GM23338 (cell line): Measurements from ENCODE around the gene CRACR2A.

ENCODE experiments used
- CREB1 ChIP-seq: fragments of 250-450 bp; sonication (Bioruptor Pico); IDR thresholded peaks from 2 replicates; pipeline ENCODE4 v1.5.0; 2020; ENCODE audit warnings: low read depth, mild to moderate bottlenecking, moderate library complexity
- EZH2 ChIP-seq: fragments of 200-600 bp; sonication (generic); IDR thresholded peaks from one replicate; pipeline ENCODE4 v1.8.0; 2017; ENCODE audit warnings: antibody characterized with exemption, mild to moderate bottlenecking, low read depth; ENCODE audit not compliant: unreplicated experiment
- EZH2phosphoT487 ChIP-seq: fragments of 200-600 bp; sonication (generic); IDR thresholded peaks from one replicate; pipeline ENCODE4 v1.8.1; 2018; ENCODE audit warnings: antibody characterized with exemption; ENCODE audit not compliant: unreplicated experiment
- NANOG ChIP-seq: IDR thresholded peaks from 2 replicates; pipeline ENCODE4 v1.6.1; 2016; ENCODE audit warnings: antibody characterized with exemption, borderline replicate concordance
- POLR2AphosphoS5 ChIP-seq: IDR thresholded peaks from 2 replicates; pipeline ENCODE4 v1.6.1; 2016; ENCODE audit warnings: antibody characterized with exemption, low read depth
- STAT1 ChIP-seq: IDR thresholded peaks from one replicate; pipeline ENCODE4 v1.6.1; 2016; ENCODE audit warnings: antibody characterized with exemption; ENCODE audit not compliant: unreplicated experiment
- ZNF331 ChIP-seq: fragments of 250-450 bp; sonication (Bioruptor Pico); IDR thresholded peaks from 2 replicates; pipeline ENCODE4 v1.5.0; 2020; ENCODE audit warnings: low read depth, mild to moderate bottlenecking, moderate library complexity
- TF ChIP-seq, protein P1 (sequence below), 2 experiments: fragments of 200-600 bp in 1 of 2; sonication (generic) in 1 of 2; conservative IDR thresholded peaks; 2 replicates each; pipeline versions ENCODE4 v1.5.1 to v1.6.1; 2016 to 2017; ENCODE audit warnings: antibody characterized with exemption in 2 of 2, low read depth in 2 of 2, mild to moderate bottlenecking in 2 of 2, moderate library complexity in 1 of 2
- TF ChIP-seq, protein P2 (sequence below): IDR thresholded peaks from one replicate; pipeline ENCODE4 v1.6.1; 2018; ENCODE audit warnings: antibody characterized with exemption; ENCODE audit not compliant: unreplicated experiment
- TF ChIP-seq, protein P3 (sequence below): fragments of 250-450 bp; sonication (Bioruptor Pico); IDR thresholded peaks from 2 replicates; pipeline ENCODE4 v1.5.0; 2020; ENCODE audit warnings: mild to moderate bottlenecking, moderate library complexity

DNA sequence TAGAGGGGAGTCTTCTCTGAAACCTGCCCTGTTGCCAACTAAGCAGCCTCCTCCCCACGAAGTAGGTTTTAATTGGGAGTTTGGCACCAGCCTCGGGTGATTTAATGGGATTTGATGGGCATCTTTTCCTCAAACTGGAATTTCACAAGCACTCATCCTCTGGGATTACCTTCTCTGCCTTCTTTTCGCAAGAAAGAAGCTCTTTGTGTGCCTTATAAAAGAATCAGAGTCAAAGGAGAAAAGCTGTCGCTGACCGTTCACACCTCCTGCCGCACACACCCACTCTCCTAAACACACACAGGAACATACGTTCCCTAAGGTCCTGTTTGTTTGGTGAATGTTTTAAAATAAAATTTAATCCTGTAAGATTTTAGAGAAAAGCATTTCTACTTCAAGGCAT, 177.9 kb downstream of the CRACR2A start:
- no peak for TF ChIP-seq POLR2AphosphoS5
- TF ChIP-seq, protein P1, sequence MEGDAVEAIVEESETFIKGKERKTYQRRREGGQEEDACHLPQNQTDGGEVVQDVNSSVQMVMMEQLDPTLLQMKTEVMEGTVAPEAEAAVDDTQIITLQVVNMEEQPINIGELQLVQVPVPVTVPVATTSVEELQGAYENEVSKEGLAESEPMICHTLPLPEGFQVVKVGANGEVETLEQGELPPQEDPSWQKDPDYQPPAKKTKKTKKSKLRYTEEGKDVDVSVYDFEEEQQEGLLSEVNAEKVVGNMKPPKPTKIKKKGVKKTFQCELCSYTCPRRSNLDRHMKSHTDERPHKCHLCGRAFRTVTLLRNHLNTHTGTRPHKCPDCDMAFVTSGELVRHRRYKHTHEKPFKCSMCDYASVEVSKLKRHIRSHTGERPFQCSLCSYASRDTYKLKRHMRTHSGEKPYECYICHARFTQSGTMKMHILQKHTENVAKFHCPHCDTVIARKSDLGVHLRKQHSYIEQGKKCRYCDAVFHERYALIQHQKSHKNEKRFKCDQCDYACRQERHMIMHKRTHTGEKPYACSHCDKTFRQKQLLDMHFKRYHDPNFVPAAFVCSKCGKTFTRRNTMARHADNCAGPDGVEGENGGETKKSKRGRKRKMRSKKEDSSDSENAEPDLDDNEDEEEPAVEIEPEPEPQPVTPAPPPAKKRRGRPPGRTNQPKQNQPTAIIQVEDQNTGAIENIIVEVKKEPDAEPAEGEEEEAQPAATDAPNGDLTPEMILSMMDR (conservative IDR thresholded peaks at IDR 0.05; ENCODE audit: low read depth in 2 of 2): no peak
- no peak for TF ChIP-seq EZH2
- TF ChIP-seq, protein P2, sequence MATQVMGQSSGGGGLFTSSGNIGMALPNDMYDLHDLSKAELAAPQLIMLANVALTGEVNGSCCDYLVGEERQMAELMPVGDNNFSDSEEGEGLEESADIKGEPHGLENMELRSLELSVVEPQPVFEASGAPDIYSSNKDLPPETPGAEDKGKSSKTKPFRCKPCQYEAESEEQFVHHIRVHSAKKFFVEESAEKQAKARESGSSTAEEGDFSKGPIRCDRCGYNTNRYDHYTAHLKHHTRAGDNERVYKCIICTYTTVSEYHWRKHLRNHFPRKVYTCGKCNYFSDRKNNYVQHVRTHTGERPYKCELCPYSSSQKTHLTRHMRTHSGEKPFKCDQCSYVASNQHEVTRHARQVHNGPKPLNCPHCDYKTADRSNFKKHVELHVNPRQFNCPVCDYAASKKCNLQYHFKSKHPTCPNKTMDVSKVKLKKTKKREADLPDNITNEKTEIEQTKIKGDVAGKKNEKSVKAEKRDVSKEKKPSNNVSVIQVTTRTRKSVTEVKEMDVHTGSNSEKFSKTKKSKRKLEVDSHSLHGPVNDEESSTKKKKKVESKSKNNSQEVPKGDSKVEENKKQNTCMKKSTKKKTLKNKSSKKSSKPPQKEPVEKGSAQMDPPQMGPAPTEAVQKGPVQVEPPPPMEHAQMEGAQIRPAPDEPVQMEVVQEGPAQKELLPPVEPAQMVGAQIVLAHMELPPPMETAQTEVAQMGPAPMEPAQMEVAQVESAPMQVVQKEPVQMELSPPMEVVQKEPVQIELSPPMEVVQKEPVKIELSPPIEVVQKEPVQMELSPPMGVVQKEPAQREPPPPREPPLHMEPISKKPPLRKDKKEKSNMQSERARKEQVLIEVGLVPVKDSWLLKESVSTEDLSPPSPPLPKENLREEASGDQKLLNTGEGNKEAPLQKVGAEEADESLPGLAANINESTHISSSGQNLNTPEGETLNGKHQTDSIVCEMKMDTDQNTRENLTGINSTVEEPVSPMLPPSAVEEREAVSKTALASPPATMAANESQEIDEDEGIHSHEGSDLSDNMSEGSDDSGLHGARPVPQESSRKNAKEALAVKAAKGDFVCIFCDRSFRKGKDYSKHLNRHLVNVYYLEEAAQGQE: no peak
- no peak for TF ChIP-seq EZH2phosphoT487
- no peak for TF ChIP-seq CREB1 (CRISPR knock-in tag)
- TF ChIP-seq STAT1: no peak
- TF ChIP-seq ZNF331: no peak
- no peak for TF ChIP-seq NANOG
- TF ChIP-seq, protein P3, sequence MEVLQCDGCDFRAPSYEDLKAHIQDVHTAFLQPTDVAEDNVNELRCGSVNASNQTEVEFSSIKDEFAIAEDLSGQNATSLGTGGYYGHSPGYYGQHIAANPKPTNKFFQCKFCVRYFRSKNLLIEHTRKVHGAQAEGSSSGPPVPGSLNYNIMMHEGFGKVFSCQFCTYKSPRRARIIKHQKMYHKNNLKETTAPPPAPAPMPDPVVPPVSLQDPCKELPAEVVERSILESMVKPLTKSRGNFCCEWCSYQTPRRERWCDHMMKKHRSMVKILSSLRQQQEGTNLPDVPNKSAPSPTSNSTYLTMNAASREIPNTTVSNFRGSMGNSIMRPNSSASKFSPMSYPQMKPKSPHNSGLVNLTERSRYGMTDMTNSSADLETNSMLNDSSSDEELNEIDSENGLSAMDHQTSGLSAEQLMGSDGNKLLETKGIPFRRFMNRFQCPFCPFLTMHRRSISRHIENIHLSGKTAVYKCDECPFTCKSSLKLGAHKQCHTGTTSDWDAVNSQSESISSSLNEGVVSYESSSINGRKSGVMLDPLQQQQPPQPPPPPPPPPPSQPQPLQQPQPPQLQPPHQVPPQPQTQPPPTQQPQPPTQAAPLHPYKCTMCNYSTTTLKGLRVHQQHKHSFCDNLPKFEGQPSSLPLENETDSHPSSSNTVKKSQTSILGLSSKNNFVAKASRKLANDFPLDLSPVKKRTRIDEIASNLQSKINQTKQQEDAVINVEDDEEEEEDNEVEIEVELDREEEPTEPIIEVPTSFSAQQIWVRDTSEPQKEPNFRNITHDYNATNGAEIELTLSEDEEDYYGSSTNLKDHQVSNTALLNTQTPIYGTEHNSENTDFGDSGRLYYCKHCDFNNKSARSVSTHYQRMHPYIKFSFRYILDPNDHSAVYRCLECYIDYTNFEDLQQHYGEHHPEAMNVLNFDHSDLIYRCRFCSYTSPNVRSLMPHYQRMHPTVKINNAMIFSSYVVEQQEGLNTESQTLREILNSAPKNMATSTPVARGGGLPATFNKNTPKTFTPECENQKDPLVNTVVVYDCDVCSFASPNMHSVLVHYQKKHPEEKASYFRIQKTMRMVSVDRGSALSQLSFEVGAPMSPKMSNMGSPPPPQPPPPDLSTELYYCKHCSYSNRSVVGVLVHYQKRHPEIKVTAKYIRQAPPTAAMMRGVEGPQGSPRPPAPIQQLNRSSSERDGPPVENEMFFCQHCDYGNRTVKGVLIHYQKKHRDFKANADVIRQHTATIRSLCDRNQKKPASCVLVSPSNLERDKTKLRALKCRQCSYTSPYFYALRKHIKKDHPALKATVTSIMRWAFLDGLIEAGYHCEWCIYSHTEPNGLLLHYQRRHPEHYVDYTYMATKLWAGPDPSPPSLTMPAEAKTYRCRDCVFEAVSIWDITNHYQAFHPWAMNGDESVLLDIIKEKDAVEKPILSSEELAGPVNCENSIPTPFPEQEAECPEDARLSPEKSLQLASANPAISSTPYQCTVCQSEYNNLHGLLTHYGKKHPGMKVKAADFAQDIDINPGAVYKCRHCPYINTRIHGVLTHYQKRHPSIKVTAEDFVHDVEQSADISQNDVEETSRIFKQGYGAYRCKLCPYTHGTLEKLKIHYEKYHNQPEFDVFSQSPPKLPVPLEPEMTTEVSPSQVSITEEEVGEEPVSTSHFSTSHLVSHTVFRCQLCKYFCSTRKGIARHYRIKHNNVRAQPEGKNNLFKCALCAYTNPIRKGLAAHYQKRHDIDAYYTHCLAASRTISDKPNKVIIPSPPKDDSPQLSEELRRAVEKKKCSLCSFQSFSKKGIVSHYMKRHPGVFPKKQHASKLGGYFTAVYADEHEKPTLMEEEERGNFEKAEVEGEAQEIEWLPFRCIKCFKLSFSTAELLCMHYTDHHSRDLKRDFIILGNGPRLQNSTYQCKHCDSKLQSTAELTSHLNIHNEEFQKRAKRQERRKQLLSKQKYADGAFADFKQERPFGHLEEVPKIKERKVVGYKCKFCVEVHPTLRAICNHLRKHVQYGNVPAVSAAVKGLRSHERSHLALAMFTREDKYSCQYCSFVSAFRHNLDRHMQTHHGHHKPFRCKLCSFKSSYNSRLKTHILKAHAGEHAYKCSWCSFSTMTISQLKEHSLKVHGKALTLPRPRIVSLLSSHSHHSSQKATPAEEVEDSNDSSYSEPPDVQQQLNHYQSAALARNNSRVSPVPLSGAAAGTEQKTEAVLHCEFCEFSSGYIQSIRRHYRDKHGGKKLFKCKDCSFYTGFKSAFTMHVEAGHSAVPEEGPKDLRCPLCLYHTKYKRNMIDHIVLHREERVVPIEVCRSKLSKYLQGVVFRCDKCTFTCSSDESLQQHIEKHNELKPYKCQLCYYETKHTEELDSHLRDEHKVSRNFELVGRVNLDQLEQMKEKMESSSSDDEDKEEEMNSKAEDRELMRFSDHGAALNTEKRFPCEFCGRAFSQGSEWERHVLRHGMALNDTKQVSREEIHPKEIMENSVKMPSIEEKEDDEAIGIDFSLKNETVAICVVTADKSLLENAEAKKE: no peak
